Amygdala (tissue), 56 donors: ENCODE measurements around the gene ZBTB34.

Source experiments
- DNase-seq, 56 donors: peaks; one replicate each; lab custom pipeline; 2025; lab: John Stamatoyannopoulos, UW

Gene ZBTB34

GRCh38 chr9:126842220-126842842 is 18.1 kb upstream of the ZBTB34 start:
- no peak for DNase-seq

GRCh38 chr9:126842977-126843799 is 17.3 kb upstream of the ZBTB34 start:
- DNase-seq = peak in 34 of 56 donors; percentile 25 to 78 (median 52)

- DNase-seq = peak in 6 of 56 donors; percentile 23 to 55 (median 31)
Measured at GRCh38 chr9:126844085-126844484, 16.4 kb upstream of the ZBTB34 start.

GRCh38 chr9:126847051-126847450 is 13.4 kb upstream of the ZBTB34 start:
- no peak for DNase-seq

GRCh38 chr9:126849591-126850225 is 10.7 kb upstream of the ZBTB34 start:
- no peak for DNase-seq

- DNase-seq = no peak
Measured at GRCh38 chr9:126851286-126851880, 9.1 kb upstream of the ZBTB34 start.

GRCh38 chr9:126852086-126852688 is 8.3 kb upstream of the ZBTB34 start:
- DNase-seq = no peak

GRCh38 chr9:126853667-126854066 is 6.8 kb upstream of the ZBTB34 start:
- no peak for DNase-seq

- no peak for DNase-seq
Measured at GRCh38 chr9:126854734-126855133, 5.7 kb upstream of the ZBTB34 start.

- DNase-seq = no peak
Measured at GRCh38 chr9:126856326-126856877, 4.0 kb upstream of the ZBTB34 start.

- DNase-seq = no peak
Measured at GRCh38 chr9:126857261-126857960, 3.0 kb upstream of the ZBTB34 start.

GRCh38 chr9:126859111-126859510 is 1.3 kb upstream of the ZBTB34 start:
- DNase-seq = no peak

- DNase-seq = peak in 5 of 56 donors; percentile 44 to 70 (median 49)
Measured at GRCh38 chr9:126860757-126861466, 473 bp downstream of the ZBTB34 start.

- DNase-seq = no peak
Measured at GRCh38 chr9:126861707-126862103, 1.3 kb downstream of the ZBTB34 start.

- DNase-seq = peak in 1 of 56 donors; percentile 36
Measured at GRCh38 chr9:126862104-126862761, 1.8 kb downstream of the ZBTB34 start.

GRCh38 chr9:126864771-126865170 is 4.3 kb downstream of the ZBTB34 start:
- DNase-seq = no peak

GRCh38 chr9:126869368-126869767 is 8.9 kb downstream of the ZBTB34 start:
- no peak for DNase-seq

GRCh38 chr9:126872516-126872915 is 12.1 kb downstream of the ZBTB34 start:
- no peak for DNase-seq
